GM18517 (cell line): ENCODE results near the gene ZNF385C.

Experiments used
- ATAC-seq: cut with Tn5 transposase; IDR thresholded peaks from one replicate; pipeline ENCODE4 v1.9.1; 2021; ENCODE audit warnings: mild to moderate bottlenecking, moderate library complexity; ENCODE audit not compliant: unreplicated experiment

The ZNF385C gene

GRCh38 chr17:41996855-41997164, 101.5 kb downstream of the ZNF385C start:
- no peak for ATAC-seq

GRCh38 chr17:41992576-41992975, 105.7 kb downstream of the ZNF385C start:
- no peak for ATAC-seq

GRCh38 chr17:41989702-41990419, 108.4 kb downstream of the ZNF385C start:
- ATAC-seq = no peak

GRCh38 chr17:41988418-41988817, 109.9 kb downstream of the ZNF385C start:
- ATAC-seq = no peak

GRCh38 chr17:41987642-41988041, 110.6 kb downstream of the ZNF385C start:
- no peak for ATAC-seq

GRCh38 chr17:41986634-41987033, 111.6 kb downstream of the ZNF385C start:
- ATAC-seq = no peak

- no peak for ATAC-seq
Measured at GRCh38 chr17:41985919-41986318, 112.4 kb downstream of the ZNF385C start.

GRCh38 chr17:41984454-41984853, 113.8 kb downstream of the ZNF385C start:
- ATAC-seq = no peak

- ATAC-seq = no peak
Measured at GRCh38 chr17:41982026-41982760, 116.1 kb downstream of the ZNF385C start.

- ATAC-seq = no peak
Measured at GRCh38 chr17:41977991-41978390, 120.3 kb downstream of the ZNF385C start.

- ATAC-seq = no peak
Measured at GRCh38 chr17:41976142-41976768, 122.0 kb downstream of the ZNF385C start.
